SU-DHL-6 (cell line): Measurements from ENCODE around the gene EXOC2.

Source experiments
- EZH2phosphoT487 ChIP-seq: fragments of 200-600 bp; sonication (generic), shearing (Covaris generic); conservative IDR thresholded peaks from 2 replicates; pipeline ENCODE4 v1.6.1; 2018; ENCODE audit warnings: mild to moderate bottlenecking, antibody characterized with exemption, low read length, moderate library complexity, mixed read lengths
- TF ChIP-seq, protein P1 (sequence below): fragments of 200-600 bp; sonication (generic); IDR thresholded peaks from one replicate; pipeline ENCODE4 v1.5.1; 2017; ENCODE audit warnings: antibody characterized with exemption, mild to moderate bottlenecking, low read length, moderate library complexity; ENCODE audit not compliant: insufficient read depth, poor library complexity, severe bottlenecking

DNA sequence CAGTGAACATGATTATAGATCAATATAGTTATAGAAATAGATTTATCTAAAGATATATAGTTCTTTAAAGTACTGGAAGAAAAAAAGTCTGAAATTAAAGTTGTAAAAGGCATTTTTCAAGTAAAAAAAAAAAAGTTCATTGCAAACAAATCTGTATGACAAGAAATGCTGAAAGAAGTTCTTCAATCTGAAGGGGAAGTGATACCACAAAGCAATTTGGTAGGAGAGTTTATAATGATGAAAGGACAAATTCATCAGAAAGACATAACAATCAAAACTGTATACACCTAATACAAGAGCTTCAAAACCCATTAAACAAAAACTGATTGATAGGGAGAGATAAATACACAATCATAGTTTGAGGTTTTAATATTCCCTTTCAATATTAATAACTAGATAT, 50.1 kb downstream of the EXOC2 start:
- TF ChIP-seq, protein P1, sequence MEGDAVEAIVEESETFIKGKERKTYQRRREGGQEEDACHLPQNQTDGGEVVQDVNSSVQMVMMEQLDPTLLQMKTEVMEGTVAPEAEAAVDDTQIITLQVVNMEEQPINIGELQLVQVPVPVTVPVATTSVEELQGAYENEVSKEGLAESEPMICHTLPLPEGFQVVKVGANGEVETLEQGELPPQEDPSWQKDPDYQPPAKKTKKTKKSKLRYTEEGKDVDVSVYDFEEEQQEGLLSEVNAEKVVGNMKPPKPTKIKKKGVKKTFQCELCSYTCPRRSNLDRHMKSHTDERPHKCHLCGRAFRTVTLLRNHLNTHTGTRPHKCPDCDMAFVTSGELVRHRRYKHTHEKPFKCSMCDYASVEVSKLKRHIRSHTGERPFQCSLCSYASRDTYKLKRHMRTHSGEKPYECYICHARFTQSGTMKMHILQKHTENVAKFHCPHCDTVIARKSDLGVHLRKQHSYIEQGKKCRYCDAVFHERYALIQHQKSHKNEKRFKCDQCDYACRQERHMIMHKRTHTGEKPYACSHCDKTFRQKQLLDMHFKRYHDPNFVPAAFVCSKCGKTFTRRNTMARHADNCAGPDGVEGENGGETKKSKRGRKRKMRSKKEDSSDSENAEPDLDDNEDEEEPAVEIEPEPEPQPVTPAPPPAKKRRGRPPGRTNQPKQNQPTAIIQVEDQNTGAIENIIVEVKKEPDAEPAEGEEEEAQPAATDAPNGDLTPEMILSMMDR: no peak
- no peak for TF ChIP-seq EZH2phosphoT487
